Measurements from ENCODE around the gene SMAD3.
A peak's percentile ranks its signal among the peaks of the same experiment; 100 is the strongest.

Gene SMAD3

DNA sequence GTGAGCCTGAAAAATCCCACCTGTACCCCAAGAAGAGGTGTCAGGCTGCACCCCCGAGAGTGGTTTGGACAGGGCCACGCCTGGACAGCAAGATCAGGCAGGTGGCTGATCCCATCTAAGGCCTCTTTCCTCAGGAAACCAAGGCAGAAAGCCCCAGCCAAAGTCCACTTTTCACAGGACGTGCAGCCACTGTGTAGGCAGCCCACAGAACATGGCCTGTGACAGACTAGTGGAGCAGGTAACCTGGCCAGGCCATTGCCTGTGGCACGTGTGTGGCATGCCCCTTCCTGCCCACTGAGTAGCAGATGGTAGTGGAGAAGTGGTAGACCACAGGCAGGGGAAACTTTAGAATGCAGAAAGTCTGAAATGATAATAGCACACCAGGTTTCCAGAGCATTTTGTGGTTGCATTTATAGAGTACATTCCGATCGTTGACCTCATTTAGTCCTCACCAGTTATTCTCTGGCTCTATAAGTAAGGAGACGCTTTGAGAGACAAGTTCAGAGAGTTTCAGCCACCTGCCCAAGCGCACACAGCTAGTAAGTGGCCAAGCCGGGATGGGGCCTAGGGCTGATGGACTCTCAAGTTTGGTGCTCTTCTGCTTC lies 120.3 kb downstream of the SMAD3 start:
- Mint-ChIP-seq H3K27ac (ENCODE audit: low read depth) (peak overlapping the region; percentile 65), H3K36me3 (ENCODE audit: insufficient read depth) (peaks cover 33% of the 10 kb centered on the region), H3K4me1 (peaks cover 20% of the 10 kb centered on the region), H3K27me3 (no peaks in the 10 kb centered on the region), H3K4me3 (no peak overlapping the region), H3K9me3 (no peaks in the 10 kb centered on the region)
- ATAC-seq (replicated peaks; ENCODE audit: extremely low read depth, poor library complexity, severe bottlenecking): no peak
- no peak for DNase-seq (ENCODE audit: low spot score in 2 of 2)

DNA sequence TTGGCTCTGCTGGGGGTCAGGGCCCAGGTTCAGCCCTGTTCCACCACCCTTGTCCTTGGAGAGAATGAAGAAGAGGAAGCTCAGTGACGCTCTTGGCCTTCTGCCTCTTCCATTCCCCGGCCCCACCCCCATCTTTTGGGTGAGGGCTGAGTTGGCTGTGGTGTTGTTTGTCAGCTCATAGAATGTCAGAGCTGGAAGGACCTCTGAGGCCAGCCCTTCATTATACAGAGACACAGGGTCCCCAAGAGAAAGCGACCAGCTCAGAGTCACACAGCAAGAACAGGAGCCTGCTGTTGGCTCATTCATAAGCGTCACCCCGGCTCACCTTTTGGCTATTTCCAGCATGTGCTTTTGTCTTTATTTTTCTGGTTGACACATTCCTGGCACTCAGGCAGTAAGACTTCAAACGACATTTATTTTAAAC lies 120.8 kb downstream of the SMAD3 start:
- Mint-ChIP-seq H3K4me1 (peaks cover 20% of the 10 kb centered on the region), H3K27me3 (no peaks in the 10 kb centered on the region), H3K4me3 (no peak overlapping the region), H3K36me3 (ENCODE audit: insufficient read depth) (peaks cover 33% of the 10 kb centered on the region), H3K27ac (ENCODE audit: low read depth) (peak overlapping the region; percentile 65), H3K9me3 (no peaks in the 10 kb centered on the region)
- ATAC-seq (replicated peaks; ENCODE audit: extremely low read depth, poor library complexity, severe bottlenecking): no peak
- DNase-seq (ENCODE audit: low spot score in 2 of 2): no peak

DNA sequence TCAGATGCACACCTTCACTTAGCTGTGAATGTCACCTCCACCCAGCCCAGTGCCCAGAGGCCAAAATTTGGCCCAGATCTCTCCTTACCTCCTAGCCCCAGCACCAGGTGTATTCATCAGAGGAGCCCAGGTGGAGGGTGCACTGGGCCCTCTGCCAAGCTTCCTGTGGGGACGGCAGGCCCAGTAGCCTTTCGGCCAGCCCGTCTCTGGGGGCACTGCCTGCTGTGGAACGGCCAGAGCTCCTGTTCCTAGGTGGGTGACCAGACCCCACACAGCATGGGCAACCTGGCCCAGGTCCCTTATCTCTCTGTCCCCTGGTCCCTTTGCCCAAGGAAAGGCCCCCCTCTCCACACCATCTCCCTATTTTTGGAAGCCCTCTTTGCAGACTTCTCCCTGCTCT lies 121.3 kb downstream of the SMAD3 start:
- Mint-ChIP-seq H3K4me1 (peaks cover 20% of the 10 kb centered on the region), H3K9me3 (no peaks in the 10 kb centered on the region), H3K27me3 (no peaks in the 10 kb centered on the region), H3K27ac (ENCODE audit: low read depth) (peak overlapping the region; percentile 65), H3K36me3 (ENCODE audit: insufficient read depth) (peaks cover 30% of the 10 kb centered on the region), H3K4me3 (no peak overlapping the region)
- DNase-seq (ENCODE audit: low spot score in 2 of 2) (no peak), ATAC-seq (replicated peaks; ENCODE audit: extremely low read depth, poor library complexity, severe bottlenecking) (no peak)

DNA sequence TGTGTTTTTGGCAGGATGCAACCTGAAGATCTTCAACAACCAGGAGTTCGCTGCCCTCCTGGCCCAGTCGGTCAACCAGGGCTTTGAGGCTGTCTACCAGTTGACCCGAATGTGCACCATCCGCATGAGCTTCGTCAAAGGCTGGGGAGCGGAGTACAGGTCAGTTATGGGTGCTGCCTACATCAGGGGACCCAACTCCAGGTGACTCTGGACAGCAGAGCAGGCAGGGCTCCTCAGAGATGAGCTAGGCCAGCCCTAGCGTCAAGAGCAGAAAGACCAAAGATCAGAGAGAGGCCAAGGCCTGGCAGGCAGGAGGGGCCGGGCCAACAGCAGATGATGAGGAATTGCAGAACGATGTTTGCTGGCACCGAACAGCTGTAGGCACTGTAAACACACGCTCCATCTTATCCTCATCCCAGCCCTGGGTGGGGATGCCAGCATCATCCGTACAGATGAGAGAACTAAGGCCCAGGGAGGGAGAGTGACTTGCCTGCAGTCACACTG lies 122.0 kb downstream of the SMAD3 start:
- H3K4me3 Mint-ChIP-seq: no peak overlapping the region
- H3K27me3 Mint-ChIP-seq: no peaks in the 10 kb centered on the region
- DNase-seq (ENCODE audit: low spot score in 2 of 2) (no peak), ATAC-seq (replicated peaks; ENCODE audit: extremely low read depth, poor library complexity, severe bottlenecking) (no peak)
- H3K4me1 Mint-ChIP-seq: peaks cover 20% of the 10 kb centered on the region
- peaks cover 30% of the 10 kb centered on the region for H3K36me3 Mint-ChIP-seq (ENCODE audit: insufficient read depth)
- H3K27ac Mint-ChIP-seq (ENCODE audit: low read depth): no peak overlapping the region
- no peaks in the 10 kb centered on the region for H3K9me3 Mint-ChIP-seq

DNA sequence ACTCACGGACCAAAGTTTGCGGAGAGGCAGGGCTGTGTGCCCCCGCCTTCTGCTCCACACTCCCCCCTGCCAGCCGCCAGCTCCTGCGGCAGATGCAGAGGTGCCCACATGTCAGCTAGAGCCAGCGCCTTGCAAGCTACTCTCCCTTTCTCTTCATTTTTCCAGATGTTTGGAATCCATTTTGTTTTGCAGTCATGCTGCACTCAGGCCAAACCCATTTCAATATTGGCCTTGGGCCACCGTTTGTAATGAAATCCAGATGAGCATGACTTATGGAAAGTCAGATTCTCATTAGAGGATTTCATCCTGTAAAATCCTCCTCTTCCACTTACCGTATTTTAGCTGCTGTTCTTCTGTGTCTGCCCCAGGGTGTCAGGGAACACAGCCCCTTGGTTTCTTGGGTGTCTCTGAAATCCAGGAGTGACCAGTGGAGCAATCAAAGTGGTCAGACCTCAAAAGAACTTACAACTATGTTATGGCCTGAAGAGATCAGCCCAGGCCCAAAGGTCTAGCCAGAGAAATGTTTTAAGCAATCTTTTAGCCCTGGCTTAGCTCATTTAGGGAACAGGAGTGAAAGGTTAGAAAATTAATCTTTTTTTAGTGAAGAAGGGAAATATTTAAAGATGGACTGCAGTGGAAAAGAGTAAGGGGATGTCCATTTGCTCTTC lies 123.3 kb downstream of the SMAD3 start:
- Mint-ChIP-seq H3K27me3 (no peaks in the 10 kb centered on the region), H3K27ac (ENCODE audit: low read depth) (peak overlapping the region; percentile 44), H3K4me1 (peaks cover 20% of the 10 kb centered on the region), H3K4me3 (no peak overlapping the region), H3K36me3 (ENCODE audit: insufficient read depth) (peaks cover 34% of the 10 kb centered on the region), H3K9me3 (no peaks in the 10 kb centered on the region)
- DNase-seq (ENCODE audit: low spot score in 2 of 2) (no peak), ATAC-seq (replicated peaks; ENCODE audit: extremely low read depth, poor library complexity, severe bottlenecking) (no peak)

DNA sequence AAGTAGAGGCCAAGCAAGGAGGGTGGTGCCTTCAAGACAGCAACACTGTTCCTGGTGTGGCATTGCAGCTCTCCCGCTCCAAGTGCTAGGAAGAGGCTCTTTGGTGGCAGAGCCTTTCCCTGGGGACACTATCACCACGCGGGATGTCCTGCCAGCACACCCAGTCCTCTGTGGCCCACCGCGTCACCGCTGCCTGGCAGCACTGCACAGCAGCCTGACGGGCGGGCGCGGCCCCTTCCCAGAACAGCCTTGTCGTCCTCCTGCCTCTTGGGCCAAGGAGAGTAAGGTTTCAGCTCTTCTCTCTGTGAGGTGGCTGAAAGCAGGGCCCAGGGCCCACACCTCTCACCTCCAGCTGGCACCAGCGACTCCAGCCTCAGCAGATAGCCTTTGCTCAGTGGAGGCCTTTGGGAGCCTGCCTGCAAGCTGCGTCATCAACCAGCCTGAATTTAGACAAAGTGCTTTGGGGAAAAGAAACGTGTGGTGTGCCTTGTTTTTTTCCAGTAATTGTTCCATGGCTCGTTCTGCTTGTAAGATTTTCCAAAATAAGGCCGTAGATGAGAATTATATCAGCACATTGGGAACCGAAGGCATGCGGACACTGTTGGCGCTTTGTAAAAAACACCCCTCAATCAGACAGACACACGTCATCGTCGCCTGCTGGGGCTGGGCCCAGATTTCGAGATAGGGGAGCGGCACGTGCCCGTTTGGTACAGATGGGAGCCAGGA lies 124.1 kb downstream of the SMAD3 start:
- no peak for DNase-seq (ENCODE audit: low spot score in 2 of 2)
- Mint-ChIP-seq H3K27me3 (no peaks in the 10 kb centered on the region), H3K27ac (ENCODE audit: low read depth) (peak overlapping the region; percentile 32), H3K36me3 (ENCODE audit: insufficient read depth) (peaks cover 32% of the 10 kb centered on the region), H3K4me3 (no peak overlapping the region), H3K4me1 (peaks cover 20% of the 10 kb centered on the region), H3K9me3 (no peaks in the 10 kb centered on the region)
- ATAC-seq (replicated peaks; ENCODE audit: extremely low read depth, poor library complexity, severe bottlenecking): no peak

DNA sequence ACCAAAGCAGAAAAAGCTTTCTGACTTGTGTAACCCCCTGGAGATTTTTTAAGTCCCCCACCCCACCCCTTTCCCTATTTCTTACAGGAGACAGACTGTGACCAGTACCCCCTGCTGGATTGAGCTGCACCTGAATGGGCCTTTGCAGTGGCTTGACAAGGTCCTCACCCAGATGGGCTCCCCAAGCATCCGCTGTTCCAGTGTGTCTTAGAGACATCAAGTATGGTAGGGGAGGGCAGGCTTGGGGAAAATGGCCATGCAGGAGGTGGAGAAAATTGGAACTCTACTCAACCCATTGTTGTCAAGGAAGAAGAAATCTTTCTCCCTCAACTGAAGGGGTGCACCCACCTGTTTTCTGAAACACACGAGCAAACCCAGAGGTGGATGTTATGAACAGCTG lies 124.9 kb downstream of the SMAD3 start:
- Mint-ChIP-seq H3K4me3 (no peak overlapping the region), H3K9me3 (no peaks in the 10 kb centered on the region), H3K36me3 (ENCODE audit: insufficient read depth) (peaks cover 34% of the 10 kb centered on the region), H3K27me3 (no peaks in the 10 kb centered on the region), H3K27ac (ENCODE audit: low read depth) (no peak overlapping the region), H3K4me1 (peaks cover 14% of the 10 kb centered on the region)
- ATAC-seq (replicated peaks; ENCODE audit: extremely low read depth, poor library complexity, severe bottlenecking) (no peak), DNase-seq (ENCODE audit: low spot score in 2 of 2) (no peak)

DNA sequence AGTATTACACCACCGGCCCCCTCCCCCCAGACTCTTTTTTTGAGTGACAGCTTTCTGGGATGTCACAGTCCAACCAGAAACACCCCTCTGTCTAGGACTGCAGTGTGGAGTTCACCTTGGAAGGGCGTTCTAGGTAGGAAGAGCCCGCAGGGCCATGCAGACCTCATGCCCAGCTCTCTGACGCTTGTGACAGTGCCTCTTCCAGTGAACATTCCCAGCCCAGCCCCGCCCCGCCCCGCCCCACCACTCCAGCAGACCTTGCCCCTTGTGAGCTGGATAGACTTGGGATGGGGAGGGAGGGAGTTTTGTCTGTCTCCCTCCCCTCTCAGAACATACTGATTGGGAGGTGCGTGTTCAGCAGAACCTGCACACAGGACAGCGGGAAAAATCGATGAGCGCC lies 125.4 kb downstream of the SMAD3 start:
- H3K36me3 Mint-ChIP-seq (ENCODE audit: insufficient read depth): peaks cover 38% of the 10 kb centered on the region
- no peak overlapping the region for H3K27ac Mint-ChIP-seq (ENCODE audit: low read depth)
- H3K4me3 Mint-ChIP-seq: no peak overlapping the region
- peaks cover 9% of the 10 kb centered on the region for H3K4me1 Mint-ChIP-seq
- H3K27me3 Mint-ChIP-seq: no peaks in the 10 kb centered on the region
- no peak for DNase-seq (ENCODE audit: low spot score in 2 of 2)
- ATAC-seq (replicated peaks; ENCODE audit: extremely low read depth, poor library complexity, severe bottlenecking): no peak
- no peaks in the 10 kb centered on the region for H3K9me3 Mint-ChIP-seq

DNA sequence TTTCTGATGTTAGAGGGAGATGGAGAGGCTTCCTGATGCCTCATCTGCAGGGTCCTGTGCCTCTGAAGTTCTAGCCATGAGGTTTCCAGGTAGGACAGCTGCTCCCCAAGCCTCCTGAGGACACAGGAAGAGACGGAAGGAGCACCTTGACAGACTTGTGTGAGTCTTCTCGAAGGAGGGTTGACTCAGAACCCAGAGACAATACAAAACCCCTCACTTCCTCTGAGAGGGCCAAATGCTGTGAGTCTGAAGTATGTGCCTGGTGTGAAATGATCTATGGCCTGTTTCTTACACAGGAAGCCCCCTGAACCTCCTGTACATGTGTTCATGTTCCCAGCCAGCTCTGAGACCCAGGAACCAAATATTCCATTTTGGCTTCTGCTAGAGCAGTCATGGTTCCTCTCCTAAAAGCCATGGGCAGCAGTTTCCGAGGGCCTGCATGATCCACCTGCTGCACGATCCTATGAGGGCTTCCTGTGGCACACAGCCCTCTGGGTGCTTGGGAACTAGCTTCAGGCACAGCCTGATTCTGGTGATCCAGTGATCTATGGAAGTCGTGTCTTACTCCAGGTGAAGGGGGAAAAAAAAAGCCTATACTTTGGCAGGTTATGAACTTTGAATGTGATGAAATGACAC lies 126.9 kb downstream of the SMAD3 start:
- no peak overlapping the region for H3K27ac Mint-ChIP-seq (ENCODE audit: low read depth)
- no peak for ATAC-seq (replicated peaks; ENCODE audit: extremely low read depth, poor library complexity, severe bottlenecking)
- H3K4me3 Mint-ChIP-seq: no peak overlapping the region
- peaks cover 39% of the 10 kb centered on the region for H3K36me3 Mint-ChIP-seq (ENCODE audit: insufficient read depth)
- H3K27me3 Mint-ChIP-seq: no peaks in the 10 kb centered on the region
- H3K4me1 Mint-ChIP-seq: peaks cover 15% of the 10 kb centered on the region
- DNase-seq (ENCODE audit: low spot score in 2 of 2): no peak
- H3K9me3 Mint-ChIP-seq: no peaks in the 10 kb centered on the region

DNA sequence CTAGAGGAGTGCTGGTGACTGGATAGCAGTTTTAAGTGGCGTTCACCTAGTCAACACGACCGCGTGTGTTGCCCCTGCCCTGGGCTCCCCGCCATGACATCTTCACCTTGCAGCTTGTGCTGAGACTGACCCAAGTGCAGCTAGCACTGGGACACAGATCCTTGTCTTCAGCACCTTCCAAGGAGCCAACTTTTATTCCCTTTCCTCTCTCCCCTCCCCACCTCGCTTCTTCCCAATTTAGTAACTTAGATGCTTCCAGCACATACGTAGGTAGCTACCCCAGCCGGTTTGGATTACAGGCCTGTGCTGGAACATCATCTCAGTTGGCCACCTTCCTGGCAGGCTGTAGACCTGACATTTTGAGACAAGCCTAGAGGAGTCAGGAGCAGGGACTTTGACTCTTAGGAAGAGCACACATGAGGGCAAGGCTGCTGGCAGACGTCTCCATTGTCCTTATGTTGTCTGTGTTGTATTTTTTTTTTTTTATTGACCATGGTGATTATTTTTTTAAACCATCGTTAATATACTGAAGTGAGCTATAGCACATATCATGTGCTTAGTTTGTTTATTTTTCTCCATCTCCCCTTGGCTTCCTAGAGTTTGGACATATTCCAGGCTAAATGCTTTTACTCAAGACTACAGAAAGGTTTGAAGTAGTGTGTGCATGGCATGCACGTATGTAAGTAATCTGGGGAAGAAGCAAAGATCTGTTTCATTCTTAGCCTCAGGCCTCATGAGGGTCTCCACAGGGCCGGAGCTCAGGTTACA lies 128.0 kb downstream of the SMAD3 start:
- no peaks in the 10 kb centered on the region for H3K9me3 Mint-ChIP-seq
- no peak for DNase-seq (ENCODE audit: low spot score in 2 of 2)
- H3K27me3 Mint-ChIP-seq: no peaks in the 10 kb centered on the region
- H3K4me3 Mint-ChIP-seq: no peak overlapping the region
- no peak overlapping the region for H3K27ac Mint-ChIP-seq (ENCODE audit: low read depth)
- ATAC-seq (replicated peaks; ENCODE audit: extremely low read depth, poor library complexity, severe bottlenecking): no peak
- H3K36me3 Mint-ChIP-seq (ENCODE audit: insufficient read depth): peaks cover 34% of the 10 kb centered on the region
- H3K4me1 Mint-ChIP-seq: peaks cover 17% of the 10 kb centered on the region

DNA sequence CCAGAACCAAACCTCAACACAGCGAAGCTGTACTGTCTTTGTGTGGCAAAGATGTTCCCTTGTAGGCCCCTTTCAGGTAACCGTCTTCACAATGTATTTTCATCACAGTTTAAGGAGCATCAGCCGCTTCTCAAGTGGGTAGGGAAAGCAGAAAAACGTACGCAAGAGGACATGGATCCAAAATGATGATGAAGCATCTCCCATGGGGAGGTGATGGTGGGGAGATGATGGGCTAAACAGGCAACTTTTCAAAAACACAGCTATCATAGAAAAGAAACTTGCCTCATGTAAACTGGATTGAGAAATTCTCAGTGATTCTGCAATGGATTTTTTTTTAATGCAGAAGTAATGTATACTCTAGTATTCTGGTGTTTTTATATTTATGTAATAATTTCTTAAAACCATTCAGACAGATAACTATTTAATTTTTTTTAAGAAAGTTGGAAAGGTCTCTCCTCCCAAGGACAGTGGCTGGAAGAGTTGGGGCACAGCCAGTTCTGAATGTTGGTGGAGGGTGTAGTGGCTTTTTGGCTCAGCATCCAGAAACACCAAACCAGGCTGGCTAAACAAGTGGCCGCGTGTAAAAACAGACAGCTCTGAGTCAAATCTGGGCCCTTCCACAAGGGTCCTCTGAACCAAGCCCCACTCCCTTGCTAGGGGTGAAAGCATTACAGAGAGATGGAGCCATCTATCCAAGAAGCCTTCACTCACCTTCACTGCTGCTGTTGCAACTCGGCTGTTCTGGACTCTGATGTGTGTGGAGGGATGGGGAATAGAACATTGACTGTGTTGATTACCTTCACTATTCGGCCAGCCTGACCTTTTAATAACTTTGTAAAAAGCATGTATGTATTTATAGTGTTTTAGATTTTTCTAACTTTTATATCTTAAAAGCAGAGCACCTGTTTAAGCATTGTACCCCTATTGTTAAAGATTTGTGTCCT lies 129.0 kb downstream of the SMAD3 start:
- no peaks in the 10 kb centered on the region for H3K9me3 Mint-ChIP-seq
- H3K27ac Mint-ChIP-seq (ENCODE audit: low read depth): peak overlapping the region; percentile 73
- no peaks in the 10 kb centered on the region for H3K27me3 Mint-ChIP-seq
- peaks cover 13% of the 10 kb centered on the region for H3K4me1 Mint-ChIP-seq
- H3K4me3 Mint-ChIP-seq: no peak overlapping the region
- no peak for ATAC-seq (replicated peaks; ENCODE audit: extremely low read depth, poor library complexity, severe bottlenecking)
- H3K36me3 Mint-ChIP-seq (ENCODE audit: insufficient read depth): peaks cover 29% of the 10 kb centered on the region
- no peak for DNase-seq (ENCODE audit: low spot score in 2 of 2)

All from central memory CD8-positive, alpha-beta T cell (primary cell).